HepG2 (cell line): Measurements from ENCODE around the gene SLC25A23. TPM values are rescaled to one million over a fixed set of nuclear protein-coding genes. Genes with fewer than 3 reads are reported as not detected.

Experiments used
- CBX2 ChIP-seq, 2 experiments: fragments of 200-600 bp in 1 of 2; sonication (generic); formaldehyde crosslinking in 1 of 2; IDR thresholded peaks; 2 replicates each; pipeline versions ENCODE4 v1.7.0 to v1.8.1; 2018 to 2022; ENCODE audit warnings: low read depth in 2 of 2, low read length in 1 of 2, mild to moderate bottlenecking in 1 of 2, missing genetic modification reagents in 1 of 2
- CCDC6 ChIP-seq: sonication (generic); formaldehyde crosslinking; IDR thresholded peaks from 2 replicates; pipeline ENCODE4 v1.8.1; 2022; ENCODE audit warnings: mild to moderate bottlenecking, missing genetic modification reagents, moderate library complexity
- EED ChIP-seq: sonication (generic); formaldehyde crosslinking; IDR thresholded peaks from 2 replicates; pipeline ENCODE4 v1.5.0; 2020; ENCODE audit warnings: mild to moderate bottlenecking, missing genetic modification reagents
- IKZF1 ChIP-seq: fragments of 450-650 bp; IDR thresholded peaks from 2 replicates; pipeline ENCODE4 v1.7.1; 2016
- KAT2B ChIP-seq: fragments of 150-350 bp; IDR thresholded peaks from 2 replicates; pipeline ENCODE4 v1.6.1; 2014; ENCODE audit warnings: low read depth, low read length, borderline replicate concordance
- MBNL3 ChIP-seq: fragments of 250-450 bp; sonication (Bioruptor Pico); conservative IDR thresholded peaks from 2 replicates; pipeline ENCODE4 v1.8.0; 2022; ENCODE audit warnings: mild to moderate bottlenecking, inconsistent platforms
- MIER3 ChIP-seq: IDR thresholded peaks from 2 replicates; pipeline ENCODE4 v1.6.1; 2016; ENCODE audit warnings: missing compliant biosample characterization, borderline replicate concordance
- NBN ChIP-seq: fragments of 450-650 bp; conservative IDR thresholded peaks from 2 replicates; pipeline ENCODE4 v1.6.1; 2017
- NFYB ChIP-seq: sonication (generic); formaldehyde crosslinking; IDR thresholded peaks from 2 replicates; pipeline ENCODE4 v1.4.0; 2020; ENCODE audit warnings: missing genetic modification reagents
- NR2F2 ChIP-seq: IDR thresholded peaks from 2 replicates; pipeline ENCODE4 v1.6.1; 2012; ENCODE audit warnings: low read depth, inconsistent platforms, borderline replicate concordance
- PAWR ChIP-seq: sonication (generic); formaldehyde crosslinking; IDR thresholded peaks from 2 replicates; pipeline ENCODE4 v1.4.0; 2020; ENCODE audit warnings: missing genetic modification reagents, mild to moderate bottlenecking, borderline replicate concordance
- PLRG1 ChIP-seq: fragments of 450-650 bp; conservative IDR thresholded peaks from 2 replicates; pipeline ENCODE4 v1.6.1; 2016
- RFXAP ChIP-seq: sonication (generic); formaldehyde crosslinking; IDR thresholded peaks from 2 replicates; pipeline ENCODE4 v1.4.0; 2020; ENCODE audit warnings: missing genetic modification reagents, borderline replicate concordance
- SMYD3 ChIP-seq: sonication (generic); formaldehyde crosslinking; IDR thresholded peaks from 2 replicates; pipeline ENCODE4 v1.8.1; 2023; ENCODE audit warnings: mild to moderate bottlenecking, missing genetic modification reagents
- SYNCRIP ChIP-seq: fragments of 200-400 bp; formaldehyde crosslinking; IDR thresholded peaks from 2 replicates; pipeline ENCODE4 v1.6.1; 2018; ENCODE audit warnings: mild to moderate bottlenecking, low read depth, low read length; ENCODE audit not compliant: insufficient read depth
- TEAD2 ChIP-seq: sonication (generic); formaldehyde crosslinking; IDR thresholded peaks from 2 replicates; pipeline ENCODE4 v1.9.0; 2021; ENCODE audit warnings: missing genetic modification reagents
- XRCC5 ChIP-seq: fragments of 200-400 bp; formaldehyde crosslinking; optimal IDR thresholded peaks from 2 replicates; pipeline ENCODE3; 2017; ENCODE audit warnings: mild to moderate bottlenecking, low read length
- ZBTB7A ChIP-seq: sonication (generic); formaldehyde crosslinking; IDR thresholded peaks from 2 replicates; pipeline ENCODE4 v1.8.0; 2022; ENCODE audit warnings: mild to moderate bottlenecking, missing genetic modification reagents
- ZC3H13 ChIP-seq: sonication (generic); formaldehyde crosslinking; IDR thresholded peaks from 2 replicates; pipeline ENCODE4 v1.8.1; 2023; ENCODE audit warnings: mild to moderate bottlenecking, missing genetic modification reagents, moderate library complexity
- ZNF496 ChIP-seq: sonication (generic); formaldehyde crosslinking; IDR thresholded peaks from 2 replicates; pipeline ENCODE4 v1.8.1; 2023; ENCODE audit warnings: mild to moderate bottlenecking, moderate library complexity, missing genetic modification reagents; ENCODE audit not compliant: insufficient replicate concordance
- ZNF572 ChIP-seq: sonication (generic); formaldehyde crosslinking; IDR thresholded peaks from 2 replicates; pipeline ENCODE4 v1.5.1; 2020; ENCODE audit warnings: mild to moderate bottlenecking, missing genetic modification reagents
- ZNF629 ChIP-seq: sonication (generic); formaldehyde crosslinking; conservative IDR thresholded peaks from 2 replicates; pipeline ENCODE4 v1.5.0; 2020; ENCODE audit warnings: missing genetic modification reagents
- ZNF792 ChIP-seq: IDR thresholded peaks from 2 replicates; pipeline ENCODE4 v1.6.1; 2016
- polyA plus RNA-seq, 8 experiments: library from polyadenylated mRNA; depleted of rRNA in 3 of 8; stranded (reverse) in 7 of 8; unstranded in 1 of 8; fragments of >200 nt; fragmentation: Illumina TruSeq in 4 of 8; extraction: Trizol in 4 of 8; gene quantifications; 2 replicates each; pipeline versions ENCODE4 v1.2.1 to v1.2.3, GENCODE V29; 2011 to 2016; ENCODE audit warnings: low read depth in 4 of 8, missing spikeins in 1 of 8, mixed read lengths in 1 of 8; ENCODE audit not compliant: insufficient read depth in 1 of 8
- total RNA-seq, 5 experiments: library from RNA; depleted of rRNA; stranded (reverse); fragments of >200 nt; fragmentation: Illumina TruSeq; extraction: Trizol; gene quantifications; 2 replicates each; pipeline ENCODE4 v1.2.3, GENCODE V29; 2016; ENCODE audit warnings: low read depth in 1 of 5
- TF ChIP-seq, protein P1 (sequence below): sonication (generic); formaldehyde crosslinking; IDR thresholded peaks from 2 replicates; pipeline ENCODE4 v1.5.0; 2020; ENCODE audit warnings: missing genetic modification reagents, mild to moderate bottlenecking, borderline replicate concordance
- TF ChIP-seq, protein P2 (sequence below): sonication (generic); formaldehyde crosslinking; IDR thresholded peaks from 2 replicates; pipeline ENCODE4 v1.4.0; 2020; ENCODE audit warnings: mild to moderate bottlenecking, low read depth, missing genetic modification reagents
- TF ChIP-seq, protein P3 (sequence below): sonication (generic); formaldehyde crosslinking; IDR thresholded peaks from 2 replicates; pipeline ENCODE4 v1.5.1; 2020; ENCODE audit warnings: missing genetic modification reagents, mild to moderate bottlenecking, borderline replicate concordance

The SLC25A23 gene
- total and polyA plus RNA-seq, 2 of the 13 experiments (the other 11 are each of a cell fraction or from before 2014, with no cell fraction given), result 12.4 to 15.2 TPM

DNA sequence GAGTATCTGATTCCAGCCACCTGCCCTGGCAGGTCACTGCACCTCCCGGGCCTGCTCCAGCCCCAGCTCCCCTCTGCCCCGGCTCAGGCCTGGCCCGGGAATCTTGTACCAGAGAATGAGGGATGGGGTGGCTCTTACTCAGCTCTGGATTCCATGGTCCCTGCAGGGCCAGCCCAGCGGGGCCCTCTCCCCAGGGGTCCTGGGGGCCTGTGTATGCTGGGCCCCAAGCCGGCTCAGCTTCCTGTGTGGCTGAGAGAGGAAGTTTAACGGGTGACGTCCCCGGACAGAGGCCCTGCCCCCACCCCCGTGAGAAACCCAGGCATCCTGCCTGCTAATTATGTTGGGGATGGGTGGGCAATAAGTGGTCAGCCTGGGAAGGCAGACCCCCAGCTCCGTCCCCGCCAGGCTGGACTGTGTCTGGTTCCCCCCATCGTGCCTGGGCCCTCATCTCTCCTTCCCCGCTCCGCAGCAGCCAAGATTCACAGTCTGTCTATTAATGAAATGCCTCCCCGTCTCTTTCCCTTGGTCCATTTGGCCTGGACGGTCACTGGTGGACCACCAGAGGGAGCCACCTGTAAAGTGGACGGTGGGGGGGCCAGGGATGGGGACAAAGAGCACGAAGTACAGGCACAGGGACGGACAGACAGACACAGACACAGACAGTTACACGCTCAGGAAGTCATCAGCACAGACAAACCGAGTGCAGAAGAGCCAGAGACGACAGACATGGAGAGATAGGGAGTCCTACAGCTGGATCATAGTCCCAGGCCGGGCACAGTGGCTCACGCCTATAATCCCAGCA, 22.1 kb upstream of the SLC25A23 start, which contains the start of gene DENND1C (continued):
- TF ChIP-seq, protein P1, sequence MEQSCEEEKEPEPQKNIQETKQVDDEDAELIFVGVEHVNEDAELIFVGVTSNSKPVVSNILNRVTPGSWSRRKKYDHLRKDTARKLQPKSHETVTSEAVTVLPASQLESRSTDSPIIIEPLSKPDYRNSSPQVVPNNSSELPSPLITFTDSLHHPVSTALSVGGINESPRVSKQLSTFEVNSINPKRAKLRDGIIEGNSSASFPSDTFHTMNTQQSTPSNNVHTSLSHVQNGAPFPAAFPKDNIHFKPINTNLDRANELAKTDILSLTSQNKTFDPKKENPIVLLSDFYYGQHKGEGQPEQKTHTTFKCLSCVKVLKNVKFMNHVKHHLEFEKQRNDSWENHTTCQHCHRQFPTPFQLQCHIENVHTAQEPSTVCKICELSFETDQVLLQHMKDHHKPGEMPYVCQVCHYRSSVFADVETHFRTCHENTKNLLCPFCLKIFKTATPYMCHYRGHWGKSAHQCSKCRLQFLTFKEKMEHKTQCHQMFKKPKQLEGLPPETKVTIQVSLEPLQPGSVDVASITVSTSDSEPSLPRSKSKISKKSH, result peak; percentile 69; the same call in 1 of the 2 replicates
- TF ChIP-seq CCDC6 (CRISPR knock-in tag) (no peak), PAWR (no peak), RFXAP (peak; percentile 33; the same call in 1 of the 2 replicates), MIER3 (peak; percentile 69; the same call in 1 of the 2 replicates), SMYD3 (CRISPR knock-in tag) (no peak), NBN (no peak), KAT2B (no peak), MBNL3 (no peak), IKZF1 (no peak), SYNCRIP (no peak), EED (CRISPR knock-in tag) (no peak), PLRG1 (no peak), ZNF572 (no peak), TEAD2 (CRISPR knock-in tag) (no peak), NFYB (CRISPR knock-in tag) (no peak), ZNF496 (CRISPR knock-in tag) (no peak), ZBTB7A (CRISPR knock-in tag) (no peak), ZNF792 (CRISPR knock-in tag) (no peak), NR2F2 (no peak), XRCC5 (peak; percentile 93), ZC3H13 (CRISPR knock-in tag) (no peak), ZNF629 (0 out of 2 replicates have a peak, but pooled peaks have one; percentile 19), CBX2 (IDR thresholded peaks at IDR 0.05; ENCODE audit: low read depth, low read length) (no peak), CBX2 (CRISPR knock-in tag; IDR thresholded peaks at IDR 0.05; ENCODE audit: low read depth) (no peak)
- TF ChIP-seq, protein P2, sequence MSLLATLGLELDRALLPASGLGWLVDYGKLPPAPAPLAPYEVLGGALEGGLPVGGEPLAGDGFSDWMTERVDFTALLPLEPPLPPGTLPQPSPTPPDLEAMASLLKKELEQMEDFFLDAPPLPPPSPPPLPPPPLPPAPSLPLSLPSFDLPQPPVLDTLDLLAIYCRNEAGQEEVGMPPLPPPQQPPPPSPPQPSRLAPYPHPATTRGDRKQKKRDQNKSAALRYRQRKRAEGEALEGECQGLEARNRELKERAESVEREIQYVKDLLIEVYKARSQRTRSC (CRISPR knock-in tag), result no peak
- TF ChIP-seq, protein P3, sequence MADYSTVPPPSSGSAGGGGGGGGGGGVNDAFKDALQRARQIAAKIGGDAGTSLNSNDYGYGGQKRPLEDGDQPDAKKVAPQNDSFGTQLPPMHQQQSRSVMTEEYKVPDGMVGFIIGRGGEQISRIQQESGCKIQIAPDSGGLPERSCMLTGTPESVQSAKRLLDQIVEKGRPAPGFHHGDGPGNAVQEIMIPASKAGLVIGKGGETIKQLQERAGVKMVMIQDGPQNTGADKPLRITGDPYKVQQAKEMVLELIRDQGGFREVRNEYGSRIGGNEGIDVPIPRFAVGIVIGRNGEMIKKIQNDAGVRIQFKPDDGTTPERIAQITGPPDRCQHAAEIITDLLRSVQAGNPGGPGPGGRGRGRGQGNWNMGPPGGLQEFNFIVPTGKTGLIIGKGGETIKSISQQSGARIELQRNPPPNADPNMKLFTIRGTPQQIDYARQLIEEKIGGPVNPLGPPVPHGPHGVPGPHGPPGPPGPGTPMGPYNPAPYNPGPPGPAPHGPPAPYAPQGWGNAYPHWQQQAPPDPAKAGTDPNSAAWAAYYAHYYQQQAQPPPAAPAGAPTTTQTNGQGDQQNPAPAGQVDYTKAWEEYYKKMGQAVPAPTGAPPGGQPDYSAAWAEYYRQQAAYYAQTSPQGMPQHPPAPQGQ (CRISPR knock-in tag), result 0 out of 2 replicates have a peak, but pooled peaks have one; percentile 64
